ENCODE measurements around the gene MAVS.

- TF ChIP-seq POLR2A (IDR thresholded peaks at IDR 0.05): no peak
- TF ChIP-seq, protein P1, sequence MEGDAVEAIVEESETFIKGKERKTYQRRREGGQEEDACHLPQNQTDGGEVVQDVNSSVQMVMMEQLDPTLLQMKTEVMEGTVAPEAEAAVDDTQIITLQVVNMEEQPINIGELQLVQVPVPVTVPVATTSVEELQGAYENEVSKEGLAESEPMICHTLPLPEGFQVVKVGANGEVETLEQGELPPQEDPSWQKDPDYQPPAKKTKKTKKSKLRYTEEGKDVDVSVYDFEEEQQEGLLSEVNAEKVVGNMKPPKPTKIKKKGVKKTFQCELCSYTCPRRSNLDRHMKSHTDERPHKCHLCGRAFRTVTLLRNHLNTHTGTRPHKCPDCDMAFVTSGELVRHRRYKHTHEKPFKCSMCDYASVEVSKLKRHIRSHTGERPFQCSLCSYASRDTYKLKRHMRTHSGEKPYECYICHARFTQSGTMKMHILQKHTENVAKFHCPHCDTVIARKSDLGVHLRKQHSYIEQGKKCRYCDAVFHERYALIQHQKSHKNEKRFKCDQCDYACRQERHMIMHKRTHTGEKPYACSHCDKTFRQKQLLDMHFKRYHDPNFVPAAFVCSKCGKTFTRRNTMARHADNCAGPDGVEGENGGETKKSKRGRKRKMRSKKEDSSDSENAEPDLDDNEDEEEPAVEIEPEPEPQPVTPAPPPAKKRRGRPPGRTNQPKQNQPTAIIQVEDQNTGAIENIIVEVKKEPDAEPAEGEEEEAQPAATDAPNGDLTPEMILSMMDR (IDR thresholded peaks at IDR 0.05): no peak
These were observed 17.8 kb upstream of the MAVS start for GRCh38 chr20:3828798-3829197.
